Tibial nerve (tissue), 3 donors: ENCODE measurements around the gene RHOBTB3.

ENCODE experiments used
- CTCF ChIP-seq, 5 experiments: fragments of 200-600 bp in 3 of 5; fragments of 450-650 bp in 2 of 5; sonication (generic) in 3 of 5; IDR thresholded peaks; one replicate each; pipeline ENCODE4 v1.5.1; 2016 to 2019; ENCODE audit warnings: antibody characterized with exemption in 5 of 5, mild to moderate bottlenecking in 3 of 5, moderate library complexity in 2 of 5
- POLR2A ChIP-seq, 2 donors: fragments of 450-650 bp; IDR thresholded peaks; one replicate each; pipeline ENCODE4 v1.6.1; 2017; ENCODE audit warnings: antibody characterized with exemption in 2 of 2, mild to moderate bottlenecking in 2 of 2, moderate library complexity in 2 of 2

GRCh38 chr5:95841914-95842812 is 111.0 kb downstream of the RHOBTB3 start:
- TF ChIP-seq POLR2A (IDR thresholded peaks at IDR 0.05) (no peak), CTCF (IDR thresholded peaks at IDR 0.05) (no peak)
